Endothelial cell of umbilical vein (primary cell): ENCODE data around the gene ITPRID2. TPM values are rescaled to one million over a fixed set of nuclear protein-coding genes. Genes with fewer than 3 reads are reported as not detected.

Source experiments
- BruUV-seq: library from RNA; stranded (reverse); fragments of 400-500 nt; replicated peaks from 2 replicates; lab custom pipeline; 2021; lab: Mats Ljungman, UMichigan
- CTCF ChIA-PET: fragments of 300-600, 350-600 bp; sonication (Branson Sonifier 250); formaldehyde crosslinking; loops from one replicate; lab custom pipeline; 2021; ENCODE audit warnings: antibody characterized with exemption, inconsistent platforms; lab: Charles Lee
- POLR2A ChIA-PET: fragments of 300-600, 350-600 bp; sonication (Branson Sonifier 250); formaldehyde crosslinking; loops from one replicate; lab custom pipeline; 2021; ENCODE audit warnings: antibody characterized with exemption, inconsistent platforms; lab: Charles Lee
- DNase-seq: peaks from one replicate; pipeline ENCODE4 v3.0.0-alpha.2; 2011; ENCODE audit warnings: low read depth, low spot score
- FAIRE-seq: peaks from 2 replicates; lab custom pipeline; 2011; peaks lifted over from hg19 to GRCh38; lab: Jason Lieb, UNC
- H2AFZ ChIP-seq: 2 replicates; pipeline ENCODE4 v1.6.0; 2012; ENCODE audit warnings: low read depth, low read length, control low read depth, inconsistent platforms
- H3K27ac ChIP-seq: 2 replicates; pipeline ENCODE4 v1.5.1; 2011; ENCODE audit warnings: low read depth, mild to moderate bottlenecking, control low read depth, low read length, moderate library complexity; ENCODE audit not compliant: insufficient read depth
- H3K27me3 ChIP-seq, 2 experiments: 2 replicates each; pipeline versions ENCODE4 v1.6.0 to v1.6.1; 2011; ENCODE audit warnings: low read length in 2 of 2, mixed read lengths in 1 of 2; ENCODE audit not compliant: control insufficient read depth in 2 of 2, insufficient read depth in 2 of 2
- H3K36me3 ChIP-seq, 2 experiments: 2 replicates in 1 of 2; 3 replicates in 1 of 2; pipeline ENCODE4 v1.5.1; 2011; ENCODE audit warnings: low read length in 2 of 2, mild to moderate bottlenecking in 1 of 2, moderate library complexity in 1 of 2; ENCODE audit not compliant: control insufficient read depth in 2 of 2, insufficient read depth in 2 of 2; ENCODE audit errors: extremely low read depth in 1 of 2
- H3K4me1 ChIP-seq: 3 replicates; pipeline ENCODE4 v1.5.1; 2011; ENCODE audit warnings: mild to moderate bottlenecking, low read length; ENCODE audit not compliant: control insufficient read depth, insufficient read depth; ENCODE audit errors: extremely low read depth
- H3K4me2 ChIP-seq: 2 replicates; pipeline ENCODE4 v1.6.1; 2011; ENCODE audit warnings: low read length, control low read depth, mixed read lengths; ENCODE audit not compliant: insufficient read depth
- H3K4me3 ChIP-seq, 3 experiments: fragments of 200-600 bp in 1 of 3; sonication (generic), shearing (Covaris generic) in 1 of 3; replicated peaks in 1 of 3; 2 replicates each; pipeline ENCODE4 v1.5.1; 2011 to 2016; ENCODE audit warnings: control low read depth in 3 of 3, low read length in 3 of 3, mild to moderate bottlenecking in 2 of 3, inconsistent platforms in 1 of 3, low read depth in 1 of 3, moderate library complexity in 1 of 3; ENCODE audit not compliant: insufficient read depth in 1 of 3
- H3K79me2 ChIP-seq: 2 replicates; pipeline ENCODE4 v1.6.0; 2012; ENCODE audit warnings: low read length, inconsistent platforms; ENCODE audit not compliant: control insufficient read depth, insufficient read depth
- H3K9ac ChIP-seq: replicated peaks from 2 replicates; pipeline ENCODE3; 2011; ENCODE audit warnings: low read length, control low read depth; ENCODE audit not compliant: insufficient read depth; ENCODE audit errors: extremely low read depth
- H3K9me1 ChIP-seq: replicated peaks from 3 replicates; pipeline ENCODE4 v1.6.0; 2011; ENCODE audit warnings: mild to moderate bottlenecking, low read length; ENCODE audit not compliant: control insufficient read depth, insufficient read depth; ENCODE audit errors: extremely low read depth
- H3K9me3 ChIP-seq: replicated peaks from 2 replicates; pipeline ENCODE4 v1.5.1; 2012; ENCODE audit warnings: low read length, inconsistent platforms; ENCODE audit not compliant: control insufficient read depth, insufficient read depth
- H4K20me1 ChIP-seq: replicated peaks from 2 replicates; pipeline ENCODE3; 2011; ENCODE audit warnings: mild to moderate bottlenecking, low read length; ENCODE audit not compliant: control insufficient read depth, insufficient read depth; ENCODE audit errors: extremely low read depth
- EZH2 ChIP-seq: IDR thresholded peaks from 2 replicates; pipeline ENCODE4 v1.6.1; 2012; ENCODE audit warnings: borderline replicate concordance, low read depth, mild to moderate bottlenecking, moderate library complexity, low read length, inconsistent platforms; ENCODE audit not compliant: severe bottlenecking
- GATA2 ChIP-seq: IDR thresholded peaks from 2 replicates; pipeline ENCODE4 v1.7.0; 2011; ENCODE audit warnings: low read depth, mild to moderate bottlenecking, moderate library complexity, mixed read lengths, low read length; ENCODE audit not compliant: insufficient read length, insufficient read depth
- JUN ChIP-seq: IDR thresholded peaks from 2 replicates; pipeline ENCODE4 v1.6.1; 2011; ENCODE audit warnings: borderline replicate concordance, low read depth; ENCODE audit not compliant: insufficient read length, insufficient read depth
- MYC ChIP-seq: IDR thresholded peaks from one replicate; pipeline ENCODE4 v1.6.1; 2011; ENCODE audit warnings: mild to moderate bottlenecking, low read depth, low read length
- POLR2AphosphoS5 ChIP-seq: IDR thresholded peaks from 2 replicates; pipeline ENCODE4 v1.6.1; 2012; ENCODE audit warnings: low read depth, mild to moderate bottlenecking, control low read depth, low read length, moderate library complexity; ENCODE audit not compliant: insufficient read depth
- dilution Hi-C: fragments of 300-500 bp; cut with MboI; formaldehyde crosslinking; loops from one replicate; pipeline ENCODE4 v1.15.0; 2019; ENCODE audit warnings: low sequenced_read_pairs; ENCODE audit not compliant: extremely low pct_ligation_motif_present
- intact Hi-C: fragments of 100-400 bp; cut with micrococcal nuclease; formaldehyde crosslinking; loops from one replicate; pipeline ENCODE4 v1.10.0; 2022
- polyA plus RNA-seq, 4 experiments: library from polyadenylated mRNA; depleted of rRNA in 3 of 4; stranded (reverse) in 3 of 4; unstranded in 1 of 4; fragments of >200 nt; gene quantifications; 2 replicates each; pipeline versions ENCODE4 v1.2.1 to v1.2.3, GENCODE V29; 2011 to 2012; ENCODE audit warnings: missing spikeins in 1 of 4
- total RNA-seq: library from RNA; stranded (reverse); gene quantifications from 2 replicates; pipeline ENCODE4 v1.2.3, GENCODE V29; 2021
- TF ChIP-seq, protein P1 (sequence below): IDR thresholded peaks from 2 replicates; pipeline ENCODE4 v1.6.1; 2011; ENCODE audit not compliant: insufficient read depth, insufficient read length

The ITPRID2 gene
- total and polyA plus RNA-seq, 2 donors (not counting 3 experiments of a cell fraction or from before 2014, with no cell fraction given): 37.6 to 272 TPM

- CTCF ChIA-PET: no interaction called here
- no peaks in the 10 kb centered on the region for H3K79me2 ChIP-seq
- no TSS peak for BruUV-seq
- no peaks in the 10 kb centered on the region for H3K9me3 ChIP-seq
- dilution Hi-C loops (no loop called here), intact Hi-C loops (no loop called here)
- H3K4me2 ChIP-seq: no peak overlapping the region
- POLR2A ChIA-PET: no interaction called here
- no peak overlapping the region for H2AFZ ChIP-seq
- TF ChIP-seq EZH2: no peak
- no peak for TF ChIP-seq GATA2
- no peak for TF ChIP-seq MYC
- no peak for TF ChIP-seq JUN
- TF ChIP-seq POLR2AphosphoS5: no peak
- TF ChIP-seq, protein P1, sequence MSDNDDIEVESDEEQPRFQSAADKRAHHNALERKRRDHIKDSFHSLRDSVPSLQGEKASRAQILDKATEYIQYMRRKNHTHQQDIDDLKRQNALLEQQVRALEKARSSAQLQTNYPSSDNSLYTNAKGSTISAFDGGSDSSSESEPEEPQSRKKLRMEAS: no peak
- no peak overlapping the region for H3K9ac ChIP-seq
- H3K27me3 ChIP-seq: no peaks in the 10 kb centered on the region
- DNase-seq (no peak), FAIRE-seq (no peak)
- H3K4me3 ChIP-seq: no peak overlapping the region
- no peaks in the 10 kb centered on the region for H4K20me1 ChIP-seq
- no peaks in the 10 kb centered on the region for H3K36me3 ChIP-seq
- no peaks in the 10 kb centered on the region for H3K4me1 ChIP-seq
- H3K9me1 ChIP-seq: no peaks in the 10 kb centered on the region
- no peak overlapping the region for H3K27ac ChIP-seq
These were observed 52.0 kb downstream of the ITPRID2 start for GRCh38 chr2:181943411-181944124.
